Adrenal gland (tissue), 5 donors: ENCODE results near the gene SCAMP2.

Experiments
- POLR2A ChIP-seq, 2 donors: fragments of 450-650 bp; IDR thresholded peaks; one replicate each; pipeline ENCODE4 v1.6.1; 2017; ENCODE audit warnings: antibody characterized with exemption in 2 of 2, mild to moderate bottlenecking in 2 of 2, moderate library complexity in 1 of 2
- TF ChIP-seq, protein P1 (sequence below), 6 experiments: fragments of 450-650 bp in 4 of 6; fragments of 200-600 bp in 2 of 6; sonication (generic) in 1 of 6; IDR thresholded peaks; 1 replicate in 5 of 6; 2 replicates in 1 of 6; pipeline versions ENCODE4 v1.5.1 to v1.8.0; 2016 to 2021; ENCODE audit warnings: antibody characterized with exemption in 6 of 6, mild to moderate bottlenecking in 2 of 6, moderate library complexity in 1 of 6
- donor health status: DM: no; HTN: no; CAD: no.

DNA sequence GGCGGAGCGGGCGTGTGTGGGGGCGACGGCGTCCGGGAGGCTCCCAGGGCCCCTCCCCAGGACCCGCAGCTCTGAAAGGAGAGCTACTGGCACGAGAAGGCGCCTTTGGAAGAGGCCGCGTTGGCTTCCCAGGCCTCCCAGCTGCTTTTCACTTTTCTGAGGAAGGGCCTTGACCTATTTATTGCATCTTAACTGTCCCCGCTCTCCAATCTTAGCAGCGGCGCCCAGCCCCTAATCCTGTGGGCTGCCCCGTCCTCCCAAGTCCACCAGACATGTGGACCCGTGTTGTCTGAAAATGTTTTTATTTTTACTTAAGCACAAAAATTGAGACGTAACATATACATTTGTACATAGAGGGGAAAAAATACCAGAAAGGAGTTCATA, 29.7 kb downstream of the SCAMP2 start:
- TF ChIP-seq, protein P1, sequence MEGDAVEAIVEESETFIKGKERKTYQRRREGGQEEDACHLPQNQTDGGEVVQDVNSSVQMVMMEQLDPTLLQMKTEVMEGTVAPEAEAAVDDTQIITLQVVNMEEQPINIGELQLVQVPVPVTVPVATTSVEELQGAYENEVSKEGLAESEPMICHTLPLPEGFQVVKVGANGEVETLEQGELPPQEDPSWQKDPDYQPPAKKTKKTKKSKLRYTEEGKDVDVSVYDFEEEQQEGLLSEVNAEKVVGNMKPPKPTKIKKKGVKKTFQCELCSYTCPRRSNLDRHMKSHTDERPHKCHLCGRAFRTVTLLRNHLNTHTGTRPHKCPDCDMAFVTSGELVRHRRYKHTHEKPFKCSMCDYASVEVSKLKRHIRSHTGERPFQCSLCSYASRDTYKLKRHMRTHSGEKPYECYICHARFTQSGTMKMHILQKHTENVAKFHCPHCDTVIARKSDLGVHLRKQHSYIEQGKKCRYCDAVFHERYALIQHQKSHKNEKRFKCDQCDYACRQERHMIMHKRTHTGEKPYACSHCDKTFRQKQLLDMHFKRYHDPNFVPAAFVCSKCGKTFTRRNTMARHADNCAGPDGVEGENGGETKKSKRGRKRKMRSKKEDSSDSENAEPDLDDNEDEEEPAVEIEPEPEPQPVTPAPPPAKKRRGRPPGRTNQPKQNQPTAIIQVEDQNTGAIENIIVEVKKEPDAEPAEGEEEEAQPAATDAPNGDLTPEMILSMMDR (IDR thresholded peaks at IDR 0.05): no peak
- no peak for TF ChIP-seq POLR2A (IDR thresholded peaks at IDR 0.05)
